ENCODE measurements around the gene CSK. TPM values are rescaled to one million over a fixed set of nuclear protein-coding genes. Genes with fewer than 3 reads are reported as not detected.
"Not testable (repeated sequence)": the region's sequence is repeated elsewhere in the genome, so short reads cannot be mapped to it uniquely, and the experiment has no call there.

The CSK gene
- polyA plus RNA-seq (ENCODE audit: insufficient read length in 3 of 3), result 10 to 100 TPM; 37.6 to 54.0 (median 39.3) TPM

GRCh38 chr15:74781431-74782258 lies at the start of gene CSK:
CSK (plus strand) TSS chr15:74782080; CDS start chr15:74798298, 16,218 bp downstream.
- no peak for DNase-seq (ENCODE audit: low read depth in 3 of 3, low spot score in 2 of 3)

DNA sequence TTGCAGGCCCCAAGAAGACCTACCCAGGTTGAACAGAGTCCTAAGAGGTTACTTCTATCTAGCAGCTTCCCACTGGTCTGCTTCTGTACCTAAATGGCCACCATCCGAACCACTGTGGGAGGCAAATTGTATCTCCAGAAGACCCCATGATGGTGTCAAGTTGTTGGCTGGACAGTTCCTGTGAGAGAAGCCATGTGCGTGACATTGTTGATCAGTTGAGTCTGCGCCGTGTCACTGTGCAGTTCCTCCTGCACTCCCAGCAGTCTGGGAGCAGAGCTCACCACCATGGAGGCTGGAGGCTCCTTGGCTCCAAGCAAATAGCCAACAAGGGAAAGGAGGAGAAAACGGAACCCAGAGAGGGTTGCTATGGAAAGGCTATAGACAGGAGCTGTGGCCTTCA lies 49.0 kb upstream of the CSK start:
- no peak for DNase-seq (ENCODE audit: low read depth in 3 of 3, low spot score in 2 of 3)

- DNase-seq (ENCODE audit: low read depth in 3 of 3, low spot score in 2 of 3), result no peak
Measured at GRCh38 chr15:74733269-74733668, 48.6 kb upstream of the CSK start.

DNA sequence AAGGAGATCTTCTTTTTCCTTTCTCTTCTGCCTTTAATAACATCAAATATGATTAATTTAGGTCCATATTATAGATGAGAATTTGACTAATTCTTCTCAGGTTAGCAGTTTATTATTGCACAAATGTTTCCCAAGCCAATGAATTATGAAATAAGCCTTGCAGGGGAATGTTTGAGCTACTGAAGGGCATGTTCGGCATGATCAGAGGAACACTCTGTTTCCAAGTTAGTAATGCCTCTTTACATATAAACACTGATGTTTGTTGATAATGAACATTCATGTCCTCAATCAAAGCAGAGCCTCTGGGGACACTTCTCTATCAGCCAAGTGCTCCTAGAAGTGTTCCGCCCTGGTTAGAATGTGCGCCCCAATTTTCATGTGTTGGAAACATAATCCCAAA lies 46.6 kb upstream of the CSK start:
- DNase-seq (ENCODE audit: low read depth in 3 of 3, low spot score in 2 of 3), result no peak

DNA sequence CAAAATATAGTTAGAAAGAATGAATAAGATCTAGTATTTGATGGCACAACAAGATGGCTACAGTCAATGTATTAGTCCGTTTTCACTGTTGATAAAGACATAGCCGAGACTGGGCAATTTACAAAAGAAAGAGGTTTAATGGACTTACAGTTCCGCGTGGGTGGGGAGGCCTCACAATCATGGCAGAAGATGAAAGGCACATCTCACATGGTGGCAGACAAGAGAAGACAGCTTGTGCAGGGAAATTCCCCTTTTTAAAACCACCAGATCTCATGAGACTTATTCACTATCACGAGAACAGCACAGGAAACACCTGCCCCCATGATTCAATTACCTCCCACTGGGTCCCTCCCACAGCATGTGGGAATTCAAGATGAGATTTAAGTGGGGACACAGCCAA lies 43.6 kb upstream of the CSK start:
- not testable (repeated sequence) for DNase-seq (ENCODE audit: low read depth in 3 of 3, low spot score in 2 of 3)

- no peak for DNase-seq (ENCODE audit: low read depth in 3 of 3, low spot score in 2 of 3)
Measured at GRCh38 chr15:74742422-74742821, 39.5 kb upstream of the CSK start.

DNA sequence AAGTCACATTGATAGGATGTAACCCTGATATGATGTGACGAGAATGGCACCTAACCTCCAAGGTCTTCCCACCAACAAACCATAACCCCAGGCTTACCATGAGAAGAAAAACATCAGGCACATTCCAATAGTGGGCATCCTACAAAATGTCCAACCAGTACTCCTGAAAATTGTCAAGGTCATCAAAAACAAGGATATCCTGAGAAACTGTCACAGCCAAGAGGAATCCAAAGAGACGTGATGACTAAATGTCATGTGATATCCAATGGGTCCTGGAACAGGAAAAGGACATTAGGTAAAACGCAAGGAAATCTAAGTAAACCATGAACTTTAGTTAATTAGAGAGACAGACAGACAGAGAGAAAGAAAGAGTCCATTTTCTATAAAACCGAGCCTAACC lies 35.5 kb upstream of the CSK start:
- no peak for DNase-seq (ENCODE audit: low read depth in 3 of 3, low spot score in 2 of 3)

- DNase-seq (ENCODE audit: low read depth in 3 of 3, low spot score in 2 of 3), result no peak
Measured at GRCh38 chr15:74748322-74748946, 33.4 kb upstream of the CSK start, which contains the start of gene CYP1A2. CYP1A2 (plus strand) TSS chr15:74748845; CDS start chr15:74749739, 894 bp downstream.

DNA sequence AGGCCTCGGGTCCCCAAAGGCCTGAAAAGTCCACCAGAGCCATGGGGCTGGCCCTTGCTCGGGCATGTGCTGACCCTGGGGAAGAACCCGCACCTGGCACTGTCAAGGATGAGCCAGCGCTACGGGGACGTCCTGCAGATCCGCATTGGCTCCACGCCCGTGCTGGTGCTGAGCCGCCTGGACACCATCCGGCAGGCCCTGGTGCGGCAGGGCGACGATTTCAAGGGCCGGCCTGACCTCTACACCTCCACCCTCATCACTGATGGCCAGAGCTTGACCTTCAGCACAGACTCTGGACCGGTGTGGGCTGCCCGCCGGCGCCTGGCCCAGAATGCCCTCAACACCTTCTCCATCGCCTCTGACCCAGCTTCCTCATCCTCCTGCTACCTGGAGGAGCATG lies 32.0 kb upstream of the CSK start:
- DNase-seq (ENCODE audit: low read depth in 3 of 3, low spot score in 2 of 3), result no peak

DNA sequence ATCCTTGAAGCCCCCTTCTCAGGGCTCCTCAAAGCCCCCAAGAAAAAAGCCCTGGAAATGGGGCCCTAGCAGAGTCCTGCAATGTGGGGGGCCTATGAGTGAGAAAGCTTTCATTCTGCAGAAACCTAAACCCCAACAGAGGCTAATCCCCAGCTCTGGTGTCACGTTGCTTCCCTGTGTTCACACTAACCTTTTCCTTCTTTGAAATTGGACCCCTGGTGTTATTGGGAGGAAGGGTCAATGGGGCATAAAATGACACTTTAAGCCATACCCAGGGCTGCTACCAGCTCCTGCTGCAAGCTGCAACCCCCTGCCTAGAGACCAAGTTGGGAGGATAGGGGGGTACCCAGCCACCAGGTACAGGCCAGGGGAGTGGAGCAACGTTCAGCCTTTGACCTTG lies 31.1 kb upstream of the CSK start:
- peak in 1 of 3 donors; percentile 41 for DNase-seq (ENCODE audit: low read depth in 3 of 3, low spot score in 2 of 3)

GRCh38 chr15:74752011-74752410 lies 29.9 kb upstream of the CSK start:
- DNase-seq (ENCODE audit: low read depth in 3 of 3, low spot score in 2 of 3), result no peak

GRCh38 chr15:74752531-74752930 lies 29.3 kb upstream of the CSK start:
- DNase-seq (ENCODE audit: low read depth in 3 of 3, low spot score in 2 of 3), result no peak

- DNase-seq (ENCODE audit: low read depth in 3 of 3, low spot score in 2 of 3), result no peak
Measured at GRCh38 chr15:74754593-74755215, 27.2 kb upstream of the CSK start.

GRCh38 chr15:74758736-74759135 lies 23.1 kb upstream of the CSK start:
- no peak for DNase-seq (ENCODE audit: low read depth in 3 of 3, low spot score in 2 of 3)

DNA sequence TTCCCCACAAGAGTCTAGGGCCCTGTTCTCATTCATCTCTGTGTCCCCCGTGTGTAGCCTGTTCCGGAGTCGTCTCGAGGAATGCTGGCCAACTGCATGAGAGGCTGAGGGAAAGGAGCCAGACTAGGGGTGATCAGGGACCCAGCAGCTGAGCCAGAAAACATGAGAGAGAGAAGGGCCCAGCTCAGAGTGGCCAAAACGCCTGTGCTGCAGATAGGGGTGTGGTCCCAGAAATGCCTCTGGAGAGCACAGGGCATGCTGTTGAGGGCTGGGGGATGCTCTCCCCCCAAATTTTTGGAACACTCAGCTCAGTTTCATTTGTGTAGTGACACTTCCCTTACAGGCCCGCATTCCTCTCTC lies 19.1 kb upstream of the CSK start:
- no peak for DNase-seq (ENCODE audit: low read depth in 3 of 3, low spot score in 2 of 3)

- no peak for DNase-seq (ENCODE audit: low read depth in 3 of 3, low spot score in 2 of 3)
Measured at GRCh38 chr15:74763416-74763815, 18.5 kb upstream of the CSK start.

GRCh38 chr15:74767167-74768098 lies 14.4 kb upstream of the CSK start:
- DNase-seq (ENCODE audit: low read depth in 3 of 3, low spot score in 2 of 3), result no peak

- DNase-seq (ENCODE audit: low read depth in 3 of 3, low spot score in 2 of 3), result no peak
Measured at GRCh38 chr15:74768099-74768770, 13.6 kb upstream of the CSK start.

DNA sequence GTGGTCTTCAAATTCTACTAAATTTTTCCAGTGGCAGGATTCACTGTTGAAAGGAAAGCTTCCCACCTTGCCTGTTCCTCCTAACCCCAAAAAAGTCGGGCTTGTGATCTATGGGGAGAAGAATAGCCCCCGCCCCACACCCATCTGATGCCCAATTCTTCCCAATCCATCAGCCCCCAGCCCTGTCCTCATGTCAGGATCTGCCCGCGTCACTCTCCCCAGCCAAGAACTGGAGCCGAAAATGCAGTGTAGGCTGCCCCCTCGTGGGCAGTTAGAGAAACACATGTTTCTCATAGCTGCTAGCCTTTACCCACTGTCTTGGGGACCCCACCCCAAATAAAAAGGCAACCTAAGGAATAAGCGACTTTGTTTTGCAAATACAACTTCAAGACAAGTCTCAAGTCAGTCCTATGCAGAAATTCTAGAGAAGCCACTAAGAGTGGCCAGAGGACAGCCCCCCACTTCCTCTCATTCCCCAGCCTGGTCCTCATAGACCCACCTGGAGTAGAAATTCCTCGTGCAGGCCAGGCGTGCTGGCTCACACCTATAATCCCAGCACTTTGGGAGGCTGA lies 13.0 kb upstream of the CSK start:
- DNase-seq (ENCODE audit: low read depth in 3 of 3, low spot score in 2 of 3), result no peak
